ENCODE results near the gene RAD21L1.
A peak's percentile ranks its signal among the peaks of the same experiment; 100 is the strongest.

The RAD21L1 gene

GRCh38 chr20:1225783-1226654 lies at the start of gene RAD21L1:
Gene RAD21L1, plus strand, starts transcription at chr20:1226044. Its CDS starts 2,410 bp downstream, at chr20:1228454.
- peak; percentile 36 for DNase-seq

GRCh38 chr20:1177680-1178079 lies 48.2 kb upstream of the RAD21L1 start:
- no peak for DNase-seq

DNA sequence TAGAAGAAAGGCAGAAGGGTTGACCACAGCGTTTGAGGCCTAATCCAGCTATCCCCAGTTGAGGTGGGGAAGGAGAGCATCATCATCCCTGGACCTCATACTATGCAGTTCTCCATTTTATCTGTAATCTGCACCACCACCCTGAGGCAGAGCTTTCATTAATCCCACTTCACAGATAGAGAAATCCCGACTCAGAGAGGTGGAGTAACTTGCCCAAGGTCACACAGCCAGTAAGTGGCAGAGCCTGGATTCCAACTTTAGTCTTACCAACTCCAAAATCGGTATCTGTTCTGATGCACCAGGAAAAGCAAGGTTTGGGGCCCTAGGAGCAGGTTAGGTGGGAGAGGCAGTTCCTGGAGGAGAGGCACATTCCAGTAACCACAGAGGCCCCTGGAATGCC lies 47.7 kb upstream of the RAD21L1 start:
- DNase-seq, result no peak

DNA sequence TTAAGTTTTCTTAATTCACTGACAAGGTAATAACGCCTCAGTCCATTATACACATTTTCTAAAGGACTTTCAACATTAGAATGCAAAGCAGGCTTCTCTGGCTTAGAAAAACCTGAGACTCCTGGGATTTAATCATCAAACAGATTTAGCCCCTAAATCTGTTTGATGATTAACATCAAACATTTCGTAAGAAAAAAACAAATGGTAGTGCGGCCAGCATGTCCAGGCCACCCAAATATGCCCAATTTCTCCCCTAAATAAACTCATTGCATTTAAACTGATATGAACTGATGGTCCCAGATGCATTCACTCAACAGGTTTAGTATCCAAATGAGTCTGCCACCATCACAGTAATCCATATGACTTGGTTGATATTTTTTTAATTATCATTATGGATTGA lies 47.2 kb upstream of the RAD21L1 start:
- no peak for DNase-seq

DNA sequence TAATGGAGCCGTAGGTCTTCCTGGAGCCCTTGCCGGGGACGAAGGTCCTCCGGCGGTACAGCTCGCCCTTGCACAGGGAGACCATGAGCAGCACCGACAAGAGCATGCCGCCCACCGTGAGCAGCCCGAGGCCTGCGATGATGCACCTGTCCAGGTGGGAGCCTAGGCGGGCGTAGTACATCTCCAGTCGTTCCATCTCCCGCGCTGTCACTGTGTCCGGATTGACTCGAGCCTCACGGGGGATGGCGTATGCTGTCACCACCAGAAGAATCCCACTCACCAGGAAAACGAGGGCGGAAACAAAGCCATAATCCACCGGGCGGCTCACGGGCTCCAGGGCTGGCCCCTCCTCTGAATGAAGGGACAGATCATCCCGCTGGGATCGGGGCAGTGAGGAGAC lies 44.9 kb upstream of the RAD21L1 start:
- no peak for DNase-seq

DNA sequence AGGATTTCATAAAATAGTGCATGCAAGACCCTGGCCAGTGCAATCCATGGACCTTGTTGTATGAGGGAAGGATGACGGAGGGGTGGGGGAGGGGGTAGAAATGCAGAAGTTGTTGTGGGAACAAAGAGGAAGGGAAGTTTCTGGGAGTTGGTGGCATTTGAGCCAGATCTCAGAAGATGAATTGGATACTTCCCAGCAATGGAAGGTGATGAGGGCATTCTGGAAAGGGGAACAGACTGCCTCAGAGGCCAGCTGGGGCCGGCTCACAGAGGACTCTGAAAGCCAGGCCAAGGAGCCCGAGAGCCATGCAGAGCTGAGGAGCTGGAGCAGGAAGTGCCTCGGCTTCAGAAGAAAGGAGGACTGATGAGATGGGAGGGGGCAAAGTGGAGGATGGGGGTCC lies 43.7 kb upstream of the RAD21L1 start:
- no peak for DNase-seq

GRCh38 chr20:1183153-1183552 lies 42.7 kb upstream of the RAD21L1 start:
- no peak for DNase-seq

DNA sequence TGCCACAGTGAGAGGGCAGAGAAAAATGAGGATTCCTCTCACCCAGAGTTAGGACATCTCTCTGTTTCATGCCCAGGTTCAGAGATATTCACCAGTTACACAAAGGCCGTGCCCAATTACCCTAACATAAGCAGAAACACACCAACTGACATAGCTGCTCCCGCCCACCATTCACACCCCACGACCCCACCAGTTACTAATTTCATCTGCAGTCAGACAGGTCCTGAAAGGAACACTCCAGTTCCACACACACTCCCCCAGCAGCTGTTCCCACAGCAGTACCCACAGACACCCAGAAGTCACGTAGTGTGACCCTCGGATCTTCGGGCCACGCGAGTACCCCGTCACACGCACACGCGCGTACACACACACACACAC lies 41.6 kb upstream of the RAD21L1 start:
- no peak for DNase-seq

GRCh38 chr20:1184638-1185315 lies 41.1 kb upstream of the RAD21L1 start, which contains the start of gene TMEM74B:
Gene TMEM74B, minus strand, starts transcription at chr20:1184981. Its CDS starts 1,180 bp downstream, at chr20:1183801.
- DNase-seq, result no peak

DNA sequence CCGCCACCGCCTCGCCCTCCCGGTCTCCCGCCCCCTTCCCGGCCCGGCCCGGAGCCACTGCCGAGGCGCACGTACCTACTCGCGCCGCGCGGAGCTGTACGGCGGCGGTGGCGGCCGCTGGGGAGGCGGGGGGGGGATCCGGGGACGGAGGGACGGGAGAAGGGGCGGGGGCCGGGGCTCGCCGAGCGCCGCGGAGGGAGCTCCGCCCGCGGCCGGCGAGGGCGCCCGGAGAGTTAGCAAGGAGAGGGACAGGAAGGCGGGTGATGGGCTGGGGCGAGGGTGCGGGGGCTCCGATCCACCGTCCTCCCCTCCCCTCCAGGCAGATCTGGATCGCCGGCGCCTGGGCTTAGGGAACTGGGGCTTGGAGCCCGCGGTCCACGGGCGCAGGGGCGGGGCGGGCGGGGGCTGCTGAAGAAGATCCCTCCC lies 40.5 kb upstream of the RAD21L1 start:
- DNase-seq, result no peak

- DNase-seq, result peak; percentile 22
These were observed 40.0 kb upstream of the RAD21L1 start for GRCh38 chr20:1185790-1186334.

GRCh38 chr20:1186367-1186991 lies 39.4 kb upstream of the RAD21L1 start:
- no peak for DNase-seq

DNA sequence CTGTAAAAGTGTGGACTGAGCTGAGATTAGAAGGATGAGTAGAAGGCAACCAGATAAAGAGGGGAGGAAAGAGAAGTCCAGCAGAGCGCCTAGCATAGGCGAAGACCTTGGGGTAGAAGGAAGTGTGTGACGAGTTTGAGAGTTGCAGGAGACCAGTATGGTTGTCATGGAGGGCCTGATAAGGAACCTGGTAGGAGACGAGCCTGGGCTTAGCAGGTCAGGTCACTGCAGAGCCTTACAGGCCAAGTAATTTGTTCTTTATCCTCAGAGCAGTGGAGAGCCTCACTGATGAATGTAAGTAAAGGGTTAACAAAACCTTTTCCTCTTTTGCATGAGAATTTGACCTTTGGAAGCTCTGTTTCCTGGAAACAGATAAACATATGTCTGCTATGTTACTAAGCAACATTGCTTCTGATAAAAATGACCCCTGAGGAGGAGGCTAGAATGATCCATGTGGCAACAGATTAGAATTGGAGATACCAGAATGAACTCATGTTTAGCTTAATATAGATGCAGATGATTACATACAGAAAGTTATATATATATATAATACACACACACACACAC lies 38.2 kb upstream of the RAD21L1 start:
- no peak for DNase-seq

DNA sequence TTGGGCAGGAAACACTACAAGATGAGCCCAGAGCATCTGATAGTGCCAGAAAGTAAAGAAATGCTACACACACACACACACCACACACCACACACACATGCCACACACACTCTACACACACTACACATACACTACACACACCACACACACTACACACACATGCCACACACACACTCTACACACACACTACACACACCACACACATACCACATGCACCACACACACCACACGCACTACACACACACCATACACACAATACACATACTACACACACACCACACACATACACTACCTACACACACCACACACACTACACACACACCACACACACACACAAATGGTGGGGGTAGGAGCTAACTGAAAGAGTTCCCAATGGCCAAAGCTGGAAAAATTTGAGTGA lies 37.5 kb upstream of the RAD21L1 start:
- no peak for DNase-seq

GRCh38 chr20:1189827-1190226 lies 36.0 kb upstream of the RAD21L1 start:
- DNase-seq, result no peak

DNA sequence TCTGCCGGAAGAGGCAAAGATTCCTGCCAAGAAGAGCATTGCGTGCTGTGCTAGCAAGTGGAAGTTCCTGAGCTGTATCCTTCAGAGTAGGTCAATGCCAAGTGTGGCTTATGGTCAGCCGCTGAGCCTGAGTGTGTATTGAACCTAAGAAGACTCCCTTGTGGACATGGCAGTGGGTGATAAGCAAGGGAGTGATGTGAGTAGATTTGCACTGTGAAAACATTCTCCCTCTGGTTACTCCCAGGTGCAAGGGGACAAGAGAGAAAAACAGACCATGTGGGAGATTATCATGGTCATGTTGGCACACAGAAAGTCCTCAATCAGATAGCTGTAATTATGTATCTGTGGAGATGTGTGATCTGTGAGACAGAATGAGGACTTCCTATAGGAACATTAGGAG lies 35.0 kb upstream of the RAD21L1 start:
- DNase-seq, result no peak

- DNase-seq, result no peak
These were observed 34.5 kb upstream of the RAD21L1 start for GRCh38 chr20:1191299-1191698.

DNA sequence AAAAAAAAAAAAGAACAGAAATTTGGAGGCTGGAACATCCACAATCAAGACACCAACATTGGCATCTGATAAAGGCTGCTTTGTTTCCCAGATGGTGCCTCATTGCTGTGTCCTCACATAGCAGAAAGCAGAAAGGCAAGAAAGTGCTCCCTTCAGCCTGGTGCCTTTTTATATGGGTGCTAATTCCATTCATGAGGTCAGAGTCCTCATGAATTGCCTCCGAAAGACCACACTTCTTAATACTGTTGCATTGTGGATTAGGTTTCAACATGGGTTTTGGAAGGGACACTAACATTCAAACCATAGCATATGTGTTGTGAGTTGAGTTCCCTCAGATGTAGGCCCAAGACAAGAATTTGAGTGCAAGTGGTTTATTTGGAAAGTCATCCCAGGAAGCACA lies 30.6 kb upstream of the RAD21L1 start:
- DNase-seq, result no peak

GRCh38 chr20:1196634-1197033 lies 29.2 kb upstream of the RAD21L1 start:
- no peak for DNase-seq

- no peak for DNase-seq
These were observed 28.0 kb upstream of the RAD21L1 start for GRCh38 chr20:1197801-1198200.

DNA sequence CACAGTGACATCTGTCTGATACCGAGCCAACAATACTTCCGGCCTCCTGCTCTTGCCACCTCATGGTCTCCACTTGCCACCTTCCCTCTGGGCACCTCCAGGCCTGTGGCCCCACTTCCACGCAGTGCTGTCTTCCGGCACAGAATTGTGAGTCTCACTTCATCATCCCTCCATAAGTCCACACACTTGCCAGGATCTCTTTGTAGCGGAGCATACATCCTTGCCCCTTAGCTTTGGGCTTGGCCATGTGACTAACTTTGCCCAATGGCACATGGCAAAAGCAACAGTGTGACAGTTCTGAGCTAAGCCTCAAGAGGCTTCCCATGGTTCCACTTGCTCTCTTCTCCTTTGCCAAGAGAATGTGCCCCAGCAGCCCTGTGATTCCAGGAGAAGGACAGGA lies 27.1 kb upstream of the RAD21L1 start:
- DNase-seq, result no peak

DNA sequence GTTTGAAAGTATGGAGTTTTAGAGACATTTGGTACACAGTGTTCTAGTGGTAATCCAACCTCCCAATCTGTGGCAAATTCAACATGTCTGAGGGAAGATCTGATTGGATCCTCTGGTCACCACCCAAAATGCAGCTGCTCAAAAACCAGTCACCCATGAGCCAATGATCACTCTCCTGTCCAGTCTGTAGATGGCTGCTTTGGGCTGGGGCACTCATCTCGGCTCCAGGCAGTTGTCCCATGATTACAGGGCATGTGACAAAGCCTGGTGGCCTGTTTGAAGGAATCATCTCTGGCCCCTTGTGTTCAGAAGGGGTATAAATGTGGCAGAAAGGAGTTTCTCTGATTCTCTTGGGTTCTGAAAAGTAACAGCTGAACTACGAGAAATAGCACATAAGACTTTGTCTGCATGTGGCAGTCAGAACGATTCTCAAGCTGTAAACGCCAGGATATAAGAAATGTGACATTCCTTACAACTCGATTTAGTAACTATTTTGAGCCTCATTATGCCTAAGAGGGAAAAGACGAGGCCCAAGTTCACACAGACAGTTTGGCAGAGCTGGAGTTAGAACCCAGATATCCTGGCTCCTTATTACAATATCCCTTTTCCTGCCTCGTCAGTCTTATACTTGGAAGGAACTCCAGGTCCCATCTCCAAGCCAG lies 26.5 kb upstream of the RAD21L1 start:
- no peak for DNase-seq

- DNase-seq, result no peak
These were observed 25.9 kb upstream of the RAD21L1 start for GRCh38 chr20:1199964-1200363.
